D721Med (cell line): Measurements from ENCODE around the gene FUT8.

ENCODE experiments used
- DNase-seq: peaks from one replicate; pipeline ENCODE4 v3.0.0; 2011; ENCODE audit warnings: low spot score; ENCODE audit not compliant: insufficient read length
- FAIRE-seq: peaks from 2 replicates; lab custom pipeline; 2011; peaks lifted over from hg19 to GRCh38; lab: Jason Lieb, UNC
- CTCF ChIP-seq: IDR thresholded peaks from 2 replicates; pipeline ENCODE4 v1.5.1; 2012; ENCODE audit warnings: mild to moderate bottlenecking, control low read depth; ENCODE audit not compliant: insufficient read depth; ENCODE audit errors: missing control alignments

Gene FUT8

GRCh38 chr14:65720743-65721142, 308.2 kb downstream of the FUT8 start:
- DNase-seq (no peak), FAIRE-seq (no peak)
- no peak for TF ChIP-seq CTCF

- no peak for TF ChIP-seq CTCF
Measured at GRCh38 chr14:65723348-65723747, 310.8 kb downstream of the FUT8 start.

GRCh38 chr14:65728604-65729003, 316.1 kb downstream of the FUT8 start:
- no peak for TF ChIP-seq CTCF
- FAIRE-seq: no peak
- no peak for DNase-seq

More at GRCh38 chr14:65723348-65723747, 310.8 kb downstream of the FUT8 start:
- FAIRE-seq: no peak
- no peak for DNase-seq

- no peak for TF ChIP-seq CTCF
- DNase-seq (no peak), FAIRE-seq (no peak)
Measured at GRCh38 chr14:65729566-65729965, 317.0 kb downstream of the FUT8 start.

- DNase-seq: no peak
- no peak for FAIRE-seq
- no peak for TF ChIP-seq CTCF
Measured at GRCh38 chr14:65731933-65732506, 319.5 kb downstream of the FUT8 start.

GRCh38 chr14:65738339-65738738, 325.8 kb downstream of the FUT8 start:
- TF ChIP-seq CTCF: no peak
- DNase-seq: no peak
- FAIRE-seq: no peak

- no peak for TF ChIP-seq CTCF
- DNase-seq (no peak), FAIRE-seq (peak; percentile 77)
Measured at GRCh38 chr14:65745396-65746190, 333.1 kb downstream of the FUT8 start.
